Neural cell (in vitro differentiated cells): ENCODE measurements around the gene VAV2. TPM values are rescaled to one million over a fixed set of nuclear protein-coding genes. Genes with fewer than 3 reads are reported as not detected.
"Not testable (repeated sequence)": the region's sequence is repeated elsewhere in the genome, so short reads cannot be mapped to it uniquely, and the experiment has no call there.

Experiments
- H2AFZ ChIP-seq: fragments of 200-600, 300-800 bp; sonication (generic), shearing (Covaris generic); 2 replicates; pipeline ENCODE4 v1.6.0; 2014; ENCODE audit warnings: low read depth, mild to moderate bottlenecking, antibody characterized with exemption, low read length, moderate library complexity
- H3F3A ChIP-seq: fragments of 200-600 bp; shearing (Covaris generic); 2 replicates; pipeline ENCODE4 v1.6.1; 2016; ENCODE audit warnings: mild to moderate bottlenecking, moderate library complexity, mixed read lengths, antibody characterized with exemption, low read length; ENCODE audit not compliant: insufficient read depth, poor library complexity, severe bottlenecking
- H3K27ac ChIP-seq: fragments of 200-600, 300-800 bp; sonication (generic), shearing (Covaris generic); 2 replicates; pipeline ENCODE4 v1.5.1; 2014; ENCODE audit warnings: mild to moderate bottlenecking, low read length, moderate library complexity
- H3K27me3 ChIP-seq: fragments of 300-800, 200-600 bp; sonication (generic), shearing (Covaris generic); 2 replicates; pipeline ENCODE4 v1.6.0; 2014; ENCODE audit warnings: mild to moderate bottlenecking, low read depth, low read length, moderate library complexity; ENCODE audit not compliant: insufficient read depth
- H3K36me3 ChIP-seq: fragments of 300-800, 200-600 bp; sonication (generic), shearing (Covaris generic); 2 replicates; pipeline ENCODE4 v1.5.1; 2014; ENCODE audit warnings: mild to moderate bottlenecking, antibody characterized with exemption, low read length, moderate library complexity; ENCODE audit not compliant: insufficient read depth
- H3K4me2 ChIP-seq: fragments of 300-800, 200-600 bp; sonication (generic), shearing (Covaris generic); 2 replicates; pipeline ENCODE4 v1.6.0; 2014; ENCODE audit warnings: mild to moderate bottlenecking, low read length
- H3K4me3 ChIP-seq: fragments of 300-800, 200-600 bp; sonication (generic), shearing (Covaris generic); 2 replicates; pipeline ENCODE4 v1.5.1; 2014; ENCODE audit warnings: mild to moderate bottlenecking, low read length, moderate library complexity
- H3K79me2 ChIP-seq: fragments of 200-600 bp; shearing (Covaris generic); replicated peaks from 2 replicates; pipeline ENCODE4 v1.6.0; 2014; ENCODE audit warnings: mild to moderate bottlenecking, low read length, moderate library complexity; ENCODE audit not compliant: insufficient read depth
- H3K9ac ChIP-seq: fragments of 300-800, 200-600 bp; sonication (generic), shearing (Covaris generic); 2 replicates; pipeline ENCODE4 v1.6.1; 2016; ENCODE audit warnings: mild to moderate bottlenecking, low read length, mixed read lengths
- H3K9me2 ChIP-seq: fragments of 200-600 bp; shearing (Covaris generic); 2 replicates; pipeline ENCODE4 v1.6.1; 2016; ENCODE audit warnings: mild to moderate bottlenecking, low read length, mixed read lengths; ENCODE audit not compliant: insufficient read depth
- H3K9me3 ChIP-seq: fragments of 200-600, 300-800 bp; sonication (generic), shearing (Covaris generic); 2 replicates; pipeline ENCODE4 v1.6.1; 2016; ENCODE audit warnings: mild to moderate bottlenecking, mixed run types, low read length, moderate library complexity, mixed read lengths
- H4K20me1 ChIP-seq: fragments of 200-600 bp; shearing (Covaris generic); 2 replicates; pipeline ENCODE4 v1.6.1; 2016; ENCODE audit warnings: mild to moderate bottlenecking, mixed run types; ENCODE audit not compliant: insufficient read depth
- EP300 ChIP-seq: fragments of 450-650 bp; conservative IDR thresholded peaks from 2 replicates; pipeline ENCODE4 v1.6.1; 2014; ENCODE audit warnings: antibody characterized with exemption, mild to moderate bottlenecking, moderate library complexity; ENCODE audit not compliant: poor library complexity, severe bottlenecking
- EZH2 ChIP-seq: fragments of 200-600, 300-800 bp; shearing (Covaris generic), sonication (generic); IDR thresholded peaks from 2 replicates; pipeline ENCODE4 v1.6.1; 2014; ENCODE audit warnings: antibody characterized with exemption, low read length, borderline replicate concordance, mild to moderate bottlenecking; ENCODE audit not compliant: insufficient read depth, poor library complexity, severe bottlenecking
- MXI1 ChIP-seq: fragments of 450-650 bp; conservative IDR thresholded peaks from 2 replicates; pipeline ENCODE4 v1.6.1; 2014; ENCODE audit warnings: antibody characterized with exemption, mild to moderate bottlenecking; ENCODE audit not compliant: poor library complexity, severe bottlenecking
- POLR2AphosphoS5 ChIP-seq: IDR thresholded peaks from 2 replicates; pipeline ENCODE4 v1.6.1; 2012
- RAD21 ChIP-seq: fragments of 450-650 bp; conservative IDR thresholded peaks from 2 replicates; pipeline ENCODE4 v1.6.1; 2014; ENCODE audit warnings: antibody characterized with exemption, mild to moderate bottlenecking, moderate library complexity
- SMC3 ChIP-seq: fragments of 450-650 bp; conservative IDR thresholded peaks from 2 replicates; pipeline ENCODE4 v1.6.1; 2014; ENCODE audit warnings: antibody characterized with exemption, mild to moderate bottlenecking, moderate library complexity; ENCODE audit not compliant: poor library complexity
- TAF1 ChIP-seq: IDR thresholded peaks from 2 replicates; pipeline ENCODE4 v1.6.1; 2012; ENCODE audit warnings: low read depth
- polyA plus RNA-seq: library from polyadenylated mRNA; depleted of rRNA; stranded (reverse); fragments of >200 nt; gene quantifications from 2 replicates; pipeline ENCODE4 v1.2.3, GENCODE V29; 2014
- TF ChIP-seq, protein P1 (sequence below): IDR thresholded peaks from 2 replicates; pipeline ENCODE4 v1.6.1; 2012; ENCODE audit warnings: borderline replicate concordance
- TF ChIP-seq, protein P2 (sequence below): fragments of 450-650 bp; IDR thresholded peaks from 2 replicates; pipeline ENCODE4 v1.5.1; 2014; ENCODE audit warnings: antibody characterized with exemption, mild to moderate bottlenecking, moderate library complexity; ENCODE audit not compliant: poor library complexity, severe bottlenecking

Gene VAV2
- polyA plus RNA-seq, 1 donor from 2014 or later = 35.2 TPM

DNA sequence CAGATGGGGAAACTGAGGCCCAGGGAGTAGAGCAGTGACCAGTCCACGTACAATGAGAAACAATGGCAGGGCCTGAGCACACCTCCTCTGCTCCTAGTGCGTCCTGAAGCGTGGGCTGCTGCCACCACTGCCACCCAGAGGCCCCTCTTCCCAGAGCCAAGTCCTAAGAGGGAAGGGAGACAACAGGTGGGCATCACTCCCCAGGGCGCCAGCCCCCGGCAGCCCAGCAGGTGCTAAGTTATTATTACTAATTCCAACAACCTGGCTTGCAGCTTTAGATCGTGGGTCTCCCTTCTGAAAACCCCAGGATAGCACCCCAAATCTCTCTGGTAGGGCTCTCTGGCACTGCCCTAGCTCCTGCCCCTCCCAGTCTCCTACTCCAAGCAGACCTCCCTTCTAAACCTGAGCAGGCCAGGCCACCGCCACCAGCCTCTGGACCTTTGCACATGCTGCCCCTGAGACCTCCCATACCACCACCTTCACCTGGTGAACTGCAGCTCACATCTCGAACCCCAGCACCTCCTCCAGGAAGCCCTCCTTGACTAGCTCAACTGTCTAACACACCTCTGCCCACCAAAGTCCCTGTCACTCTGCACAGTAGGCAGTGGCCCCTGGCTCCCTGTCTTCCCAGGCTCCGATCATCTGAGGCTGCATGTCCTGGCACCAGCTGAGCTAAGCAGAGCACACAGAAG, 65.8 kb downstream of the VAV2 start:
- Histone ChIP-seq H3K27ac (no peak overlapping the region), H4K20me1 (no peaks in the 10 kb centered on the region), H3K27me3 (no peaks in the 10 kb centered on the region), H3K4me3 (no peak overlapping the region), H3K9ac (no peak overlapping the region), H3K79me2 (peaks cover 7% of the 10 kb centered on the region), H3K9me3 (no peaks in the 10 kb centered on the region), H3K9me2 (no peaks in the 10 kb centered on the region), H3F3A (no peaks in the 10 kb centered on the region), H3K36me3 (no peaks in the 10 kb centered on the region), H2AFZ (no peak overlapping the region), H3K4me2 (no peak overlapping the region)
- TF ChIP-seq EZH2 (no peak), EP300 (no peak), RAD21 (no peak), MXI1 (no peak), TAF1 (no peak), POLR2AphosphoS5 (no peak), SMC3 (no peak)
- TF ChIP-seq, protein P1, sequence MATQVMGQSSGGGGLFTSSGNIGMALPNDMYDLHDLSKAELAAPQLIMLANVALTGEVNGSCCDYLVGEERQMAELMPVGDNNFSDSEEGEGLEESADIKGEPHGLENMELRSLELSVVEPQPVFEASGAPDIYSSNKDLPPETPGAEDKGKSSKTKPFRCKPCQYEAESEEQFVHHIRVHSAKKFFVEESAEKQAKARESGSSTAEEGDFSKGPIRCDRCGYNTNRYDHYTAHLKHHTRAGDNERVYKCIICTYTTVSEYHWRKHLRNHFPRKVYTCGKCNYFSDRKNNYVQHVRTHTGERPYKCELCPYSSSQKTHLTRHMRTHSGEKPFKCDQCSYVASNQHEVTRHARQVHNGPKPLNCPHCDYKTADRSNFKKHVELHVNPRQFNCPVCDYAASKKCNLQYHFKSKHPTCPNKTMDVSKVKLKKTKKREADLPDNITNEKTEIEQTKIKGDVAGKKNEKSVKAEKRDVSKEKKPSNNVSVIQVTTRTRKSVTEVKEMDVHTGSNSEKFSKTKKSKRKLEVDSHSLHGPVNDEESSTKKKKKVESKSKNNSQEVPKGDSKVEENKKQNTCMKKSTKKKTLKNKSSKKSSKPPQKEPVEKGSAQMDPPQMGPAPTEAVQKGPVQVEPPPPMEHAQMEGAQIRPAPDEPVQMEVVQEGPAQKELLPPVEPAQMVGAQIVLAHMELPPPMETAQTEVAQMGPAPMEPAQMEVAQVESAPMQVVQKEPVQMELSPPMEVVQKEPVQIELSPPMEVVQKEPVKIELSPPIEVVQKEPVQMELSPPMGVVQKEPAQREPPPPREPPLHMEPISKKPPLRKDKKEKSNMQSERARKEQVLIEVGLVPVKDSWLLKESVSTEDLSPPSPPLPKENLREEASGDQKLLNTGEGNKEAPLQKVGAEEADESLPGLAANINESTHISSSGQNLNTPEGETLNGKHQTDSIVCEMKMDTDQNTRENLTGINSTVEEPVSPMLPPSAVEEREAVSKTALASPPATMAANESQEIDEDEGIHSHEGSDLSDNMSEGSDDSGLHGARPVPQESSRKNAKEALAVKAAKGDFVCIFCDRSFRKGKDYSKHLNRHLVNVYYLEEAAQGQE = no peak
- TF ChIP-seq, protein P2, sequence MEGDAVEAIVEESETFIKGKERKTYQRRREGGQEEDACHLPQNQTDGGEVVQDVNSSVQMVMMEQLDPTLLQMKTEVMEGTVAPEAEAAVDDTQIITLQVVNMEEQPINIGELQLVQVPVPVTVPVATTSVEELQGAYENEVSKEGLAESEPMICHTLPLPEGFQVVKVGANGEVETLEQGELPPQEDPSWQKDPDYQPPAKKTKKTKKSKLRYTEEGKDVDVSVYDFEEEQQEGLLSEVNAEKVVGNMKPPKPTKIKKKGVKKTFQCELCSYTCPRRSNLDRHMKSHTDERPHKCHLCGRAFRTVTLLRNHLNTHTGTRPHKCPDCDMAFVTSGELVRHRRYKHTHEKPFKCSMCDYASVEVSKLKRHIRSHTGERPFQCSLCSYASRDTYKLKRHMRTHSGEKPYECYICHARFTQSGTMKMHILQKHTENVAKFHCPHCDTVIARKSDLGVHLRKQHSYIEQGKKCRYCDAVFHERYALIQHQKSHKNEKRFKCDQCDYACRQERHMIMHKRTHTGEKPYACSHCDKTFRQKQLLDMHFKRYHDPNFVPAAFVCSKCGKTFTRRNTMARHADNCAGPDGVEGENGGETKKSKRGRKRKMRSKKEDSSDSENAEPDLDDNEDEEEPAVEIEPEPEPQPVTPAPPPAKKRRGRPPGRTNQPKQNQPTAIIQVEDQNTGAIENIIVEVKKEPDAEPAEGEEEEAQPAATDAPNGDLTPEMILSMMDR = no peak

DNA sequence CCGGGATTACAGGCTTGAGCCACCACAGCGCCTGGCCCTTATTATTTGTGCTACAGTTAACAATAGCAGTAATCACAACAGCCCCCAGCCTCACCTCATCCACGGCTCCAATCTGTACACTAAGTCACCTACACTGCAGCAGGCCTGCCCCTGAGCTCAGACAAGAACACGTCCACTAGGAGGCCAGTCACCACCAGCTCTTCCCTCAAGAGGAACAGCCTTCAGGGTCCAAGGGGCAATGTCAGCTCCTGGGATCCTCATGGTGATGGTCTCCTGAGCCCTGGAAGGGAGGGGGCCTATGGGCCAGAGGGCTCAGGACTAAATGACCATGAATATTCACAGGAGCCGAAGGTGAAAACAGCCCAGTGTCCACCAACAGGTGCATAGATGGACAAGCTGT, 67.7 kb downstream of the VAV2 start:
- no peak overlapping the region for H3K4me2 ChIP-seq
- no peak overlapping the region for H3K27ac ChIP-seq
- no peaks in the 10 kb centered on the region for H3K27me3 ChIP-seq
- H3K9ac ChIP-seq = no peak overlapping the region
- H3K9me2 ChIP-seq = no peaks in the 10 kb centered on the region
- H3K4me3 ChIP-seq = no peak overlapping the region
- no peaks in the 10 kb centered on the region for H4K20me1 ChIP-seq
- H3F3A ChIP-seq = no peaks in the 10 kb centered on the region
- TF ChIP-seq EZH2 (no peak), RAD21 (no peak), TAF1 (no peak), POLR2AphosphoS5 (no peak), MXI1 (no peak), SMC3 (no peak), EP300 (no peak)
- TF ChIP-seq, protein P2 = no peak
- TF ChIP-seq, protein P1 = no peak
- H3K79me2 ChIP-seq = peaks cover 7% of the 10 kb centered on the region
- no peaks in the 10 kb centered on the region for H3K9me3 ChIP-seq
- H2AFZ ChIP-seq = no peak overlapping the region
- H3K36me3 ChIP-seq = no peaks in the 10 kb centered on the region

DNA sequence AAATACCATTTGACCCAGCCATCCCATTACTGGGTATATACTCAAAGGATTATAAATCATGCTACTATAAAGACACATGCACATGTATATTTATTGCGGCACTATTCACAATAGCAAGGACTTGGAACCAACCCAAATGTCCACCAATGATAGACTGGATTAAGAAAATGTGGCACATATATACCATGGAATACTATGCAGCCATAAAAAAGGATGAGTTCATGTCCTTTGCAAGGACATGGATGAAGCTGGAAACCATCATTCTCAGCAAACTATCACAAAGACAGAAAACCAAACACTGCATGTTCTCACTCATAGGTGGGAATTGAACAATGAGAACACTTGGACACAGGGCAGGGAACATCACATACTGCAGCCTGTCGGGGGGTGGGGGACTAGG, 68.5 kb downstream of the VAV2 start:
- not testable (repeated sequence) for H3K79me2 ChIP-seq, H3K4me3 ChIP-seq, H3K9me3 ChIP-seq, H3F3A ChIP-seq, H4K20me1 ChIP-seq, H3K27me3 ChIP-seq, H3K4me2 ChIP-seq, H3K36me3 ChIP-seq, H3K9ac ChIP-seq, H2AFZ ChIP-seq, H3K9me2 ChIP-seq, H3K27ac ChIP-seq
